K562 (cell line): Measurements from ENCODE around the gene HOMEZ. TPM values are rescaled to one million over a fixed set of nuclear protein-coding genes. Genes with fewer than 3 reads are reported as not detected.

Source experiments
- ATF1 ChIP-seq, 2 experiments: fragments of 450-650 bp in 1 of 2; IDR thresholded peaks; 2 replicates each; pipeline ENCODE4 v1.6.1; 2016; ENCODE audit warnings: missing compliant biosample characterization in 1 of 2, missing genetic modification characterization in 1 of 2
- BRD4 ChIP-seq: fragments of 200-600 bp; sonication (generic); IDR thresholded peaks from 2 replicates; pipeline ENCODE4 v1.6.1; 2017; ENCODE audit warnings: inconsistent platforms
- CHD1 ChIP-seq: fragments of 200-600 bp; sonication (generic); IDR thresholded peaks from one replicate; pipeline ENCODE4 v1.6.1; 2012; ENCODE audit warnings: mild to moderate bottlenecking, moderate library complexity, low read length, inconsistent platforms
- DIDO1 ChIP-seq: fragments of 450-650 bp; IDR thresholded peaks from 2 replicates; pipeline ENCODE4 v1.6.1; 2016; ENCODE audit warnings: low read depth, missing biosample characterization, missing genetic modification characterization
- FOXK2 ChIP-seq, 2 experiments: fragments of 450-650 bp; IDR thresholded peaks in 1 of 2; conservative IDR thresholded peaks in 1 of 2; 2 replicates each; pipeline ENCODE4 v1.6.1; 2016; ENCODE audit warnings: low read depth in 2 of 2, mild to moderate bottlenecking in 1 of 2
- IRF2 ChIP-seq: sonication (generic); formaldehyde crosslinking; IDR thresholded peaks from 2 replicates; pipeline ENCODE4 v1.8.1; 2022; ENCODE audit warnings: mild to moderate bottlenecking, missing genetic modification reagents
- MEIS2 ChIP-seq: fragments of 450-650 bp; IDR thresholded peaks from 2 replicates; pipeline ENCODE4 v1.6.1; 2014; ENCODE audit warnings: mild to moderate bottlenecking; ENCODE audit not compliant: partially characterized antibody
- RB1 ChIP-seq: fragments of 450-650 bp; IDR thresholded peaks from 2 replicates; pipeline ENCODE4 v1.6.1; 2017; ENCODE audit warnings: low read depth, mild to moderate bottlenecking
- SP1 ChIP-seq: sonication (generic); formaldehyde crosslinking; IDR thresholded peaks from 2 replicates; pipeline ENCODE4 v1.8.1; 2022; ENCODE audit warnings: mild to moderate bottlenecking, missing genetic modification reagents
- SP2 ChIP-seq: IDR thresholded peaks from 2 replicates; pipeline ENCODE4 v1.6.1; 2011; ENCODE audit warnings: mild to moderate bottlenecking, low read depth, low read length, moderate library complexity; ENCODE audit not compliant: poor library complexity, severe bottlenecking; ENCODE audit errors: extremely low read depth
- SUPT5H ChIP-seq: fragments of 450-650 bp; IDR thresholded peaks from 2 replicates; pipeline ENCODE4 v1.6.1; 2016
- TCF15 ChIP-seq: fragments of 250-450 bp; sonication (Bioruptor Pico); IDR thresholded peaks from 2 replicates; pipeline ENCODE4 v1.8.0; 2022; ENCODE audit warnings: moderate library complexity, mild to moderate bottlenecking, inconsistent platforms
- XRCC4 ChIP-seq: IDR thresholded peaks from one replicate; pipeline ENCODE4 v1.6.1; 2011; ENCODE audit not compliant: insufficient read depth, insufficient read length; ENCODE audit errors: extremely low read depth
- ZBTB40 ChIP-seq, 2 experiments: fragments of 450-650 bp in 1 of 2; sonication (generic) in 1 of 2; formaldehyde crosslinking in 1 of 2; IDR thresholded peaks; 2 replicates each; pipeline versions ENCODE4 v1.7.1 to v1.9.0; 2016 to 2022; ENCODE audit warnings: inconsistent platforms in 1 of 2, mild to moderate bottlenecking in 1 of 2, missing genetic modification reagents in 1 of 2
- ZEB2 ChIP-seq: fragments of 450-650 bp; IDR thresholded peaks from 2 replicates; pipeline ENCODE4 v1.6.1; 2016
- ZNF134 ChIP-seq: fragments of 250-450 bp; sonication (Bioruptor Pico); conservative IDR thresholded peaks from 2 replicates; pipeline ENCODE4 v1.4.0; 2020
- ZNF217 ChIP-seq: sonication (generic); formaldehyde crosslinking; IDR thresholded peaks from 2 replicates; pipeline ENCODE4 v1.8.0; 2022; ENCODE audit warnings: mild to moderate bottlenecking, missing genetic modification reagents
- ZZZ3 ChIP-seq: fragments of 450-650 bp; IDR thresholded peaks from 2 replicates; pipeline ENCODE4 v1.6.1; 2016; ENCODE audit warnings: antibody characterized with exemption, mild to moderate bottlenecking, moderate library complexity
- polyA plus RNA-seq, 8 experiments: library from polyadenylated mRNA; depleted of rRNA in 4 of 8; stranded (reverse) in 5 of 8; unstranded in 3 of 8; fragments of >200 nt; fragmentation: Nextera tagmentation in 2 of 8; fragmentation: Illumina TruSeq in 1 of 8; extraction: Ambion mirVana in 2 of 8; extraction: Trizol in 1 of 8; gene quantifications; 2 replicates each; pipeline versions ENCODE4 v1.2.1 to v1.2.3, GENCODE V29; 2011 to 2014; ENCODE audit warnings: inconsistent platforms in 1 of 8, missing spikeins in 1 of 8
- total RNA-seq, 7 experiments: library from RNA; depleted of rRNA in 6 of 7; stranded (reverse); fragments of >200 nt in 6 of 7; fragmentation: Illumina TruSeq in 2 of 7; extraction: Trizol in 2 of 7; gene quantifications; 2 replicates each; pipeline versions ENCODE4 v1.2.1 to v1.2.3, GENCODE V29; 2011 to 2021; ENCODE audit warnings: low replicate concordance in 1 of 7

Gene HOMEZ
- total and polyA plus RNA-seq, 9 of the 15 experiments (the other 6 are each of a cell fraction or from before 2014, with no cell fraction given): 3.0 to 30.2 (median 16.9) TPM

GRCh38 chr14:23294734-23295561 is 9.0 kb upstream of the HOMEZ start (continued):
- TF ChIP-seq ZBTB40 (IDR thresholded peaks at IDR 0.05): no peak
- TF ChIP-seq ZBTB40 (CRISPR knock-in tag; IDR thresholded peaks at IDR 0.05): no peak
- TF ChIP-seq MEIS2: peak; percentile 12
- TF ChIP-seq BRD4: no peak
- TF ChIP-seq ATF1 (CRISPR knock-in tag; IDR thresholded peaks at IDR 0.05): no peak
- TF ChIP-seq ATF1 (tag; IDR thresholded peaks at IDR 0.05): peak; percentile 75
- TF ChIP-seq RB1: peak; percentile 40; the same call in 1 of the 2 replicates
- TF ChIP-seq ZEB2: peak; percentile 36; the same call in 1 of the 2 replicates
- TF ChIP-seq ZZZ3: no peak
- no peak for TF ChIP-seq ZNF134 (CRISPR knock-in tag)
- TF ChIP-seq XRCC4: no peak
- no peak for TF ChIP-seq SP2
- no peak for TF ChIP-seq IRF2 (CRISPR knock-in tag)
- no peak for TF ChIP-seq SP1 (CRISPR knock-in tag)
- peak; percentile 51 to 73; a peak in 3 of 4 replicates for TF ChIP-seq FOXK2 (conservative IDR thresholded peaks at IDR 0.05 in 1 of 2, IDR thresholded peaks at IDR 0.05 in 1 of 2; ENCODE audit: low read depth in 2 of 2)
- TF ChIP-seq CHD1: no peak
- TF ChIP-seq DIDO1 (tag): no peak
- peak; percentile 44; the same call in 1 of the 2 replicates for TF ChIP-seq SUPT5H
- no peak for TF ChIP-seq TCF15 (CRISPR knock-in tag)
- no peak for TF ChIP-seq ZNF217 (CRISPR knock-in tag)
